ENCODE data around the gene RABEPK. TPM values are rescaled to one million over a fixed set of nuclear protein-coding genes. Genes with fewer than 3 reads are reported as not detected.
A peak's percentile ranks its signal among the peaks of the same experiment; 100 is the strongest.
"Not testable (repeated sequence)": the region's sequence is repeated elsewhere in the genome, so short reads cannot be mapped to it uniquely, and the experiment has no call there.

Gene RABEPK, protein sequence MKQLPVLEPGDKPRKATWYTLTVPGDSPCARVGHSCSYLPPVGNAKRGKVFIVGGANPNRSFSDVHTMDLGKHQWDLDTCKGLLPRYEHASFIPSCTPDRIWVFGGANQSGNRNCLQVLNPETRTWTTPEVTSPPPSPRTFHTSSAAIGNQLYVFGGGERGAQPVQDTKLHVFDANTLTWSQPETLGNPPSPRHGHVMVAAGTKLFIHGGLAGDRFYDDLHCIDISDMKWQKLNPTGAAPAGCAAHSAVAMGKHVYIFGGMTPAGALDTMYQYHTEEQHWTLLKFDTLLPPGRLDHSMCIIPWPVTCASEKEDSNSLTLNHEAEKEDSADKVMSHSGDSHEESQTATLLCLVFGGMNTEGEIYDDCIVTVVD
- 10 to 100 TPM; 20.5 to 23.0 (median 21.8) TPM for polyA plus RNA-seq (ENCODE audit: insufficient read length in 4 of 4)

DNA sequence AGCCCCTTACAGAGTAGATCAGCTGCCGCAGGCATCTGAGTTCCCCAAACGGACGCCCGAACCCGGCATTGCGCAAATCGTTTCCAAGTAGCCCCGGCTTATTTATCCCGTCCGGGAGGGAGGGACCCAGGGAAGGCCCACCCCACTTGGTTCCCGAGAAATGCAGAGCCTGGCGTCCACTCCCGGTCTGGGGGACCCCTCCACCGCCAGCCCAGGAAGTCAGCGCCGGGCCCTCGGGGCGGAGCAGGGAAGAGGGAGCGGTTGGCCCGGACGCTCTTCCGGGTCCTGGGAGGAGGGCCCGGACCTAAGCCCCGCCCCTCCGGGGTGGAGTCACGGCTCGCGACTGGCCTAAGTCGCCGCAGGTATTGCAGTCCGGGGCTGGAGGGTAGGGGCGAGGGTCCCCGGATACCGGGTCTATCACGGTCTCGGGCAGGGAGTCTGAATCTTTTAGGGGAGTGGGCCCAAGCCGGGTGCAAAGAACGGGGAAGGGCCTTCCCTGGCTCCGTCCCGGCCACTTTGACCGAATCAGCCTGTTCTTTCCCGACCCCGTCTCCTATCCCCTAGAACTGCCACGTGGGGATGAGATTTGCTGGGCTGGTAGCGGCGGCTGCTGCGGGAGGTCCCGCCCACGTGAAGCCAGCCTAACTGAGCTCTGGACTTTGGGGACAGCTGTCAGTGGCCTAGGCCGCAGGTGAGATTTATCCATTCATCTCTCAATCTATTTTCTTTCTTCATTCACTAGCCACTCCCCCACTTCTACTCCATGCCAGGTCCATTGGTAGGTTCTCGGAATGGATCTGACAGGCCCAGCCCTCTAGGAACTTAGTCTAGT is at the start of gene RABEPK:
RABEPK (plus strand) TSS at position 327 of the 832 bp plus-strand sequence. CDS start 2,472 bp downstream, outside the sequence.
- peak; percentile 81 to 91 (median 86) for DNase-seq (ENCODE audit: low read depth in 4 of 4, low spot score in 2 of 4)

DNA sequence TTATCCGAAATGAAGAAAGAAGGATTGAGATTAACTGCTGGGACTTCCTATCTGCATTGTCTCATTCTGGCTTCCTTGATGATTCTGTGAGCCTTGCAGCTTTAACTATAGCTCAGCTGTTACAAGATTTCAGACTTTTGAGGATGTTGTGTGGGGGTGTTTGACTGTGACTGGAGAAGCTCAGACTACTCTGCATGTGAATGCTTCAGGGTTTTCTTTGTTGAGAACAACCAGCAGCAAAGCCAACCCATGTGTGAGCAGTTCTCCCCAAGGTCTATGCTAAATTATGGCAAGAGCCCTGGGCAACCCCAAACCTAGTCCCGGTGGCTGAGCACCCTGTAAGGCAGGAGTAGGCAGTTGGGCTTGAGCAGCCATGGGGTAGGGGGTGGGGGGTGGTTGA is 48.6 kb upstream of the RABEPK start:
- DNase-seq (ENCODE audit: low read depth in 4 of 4, low spot score in 2 of 4), result no peak

DNA sequence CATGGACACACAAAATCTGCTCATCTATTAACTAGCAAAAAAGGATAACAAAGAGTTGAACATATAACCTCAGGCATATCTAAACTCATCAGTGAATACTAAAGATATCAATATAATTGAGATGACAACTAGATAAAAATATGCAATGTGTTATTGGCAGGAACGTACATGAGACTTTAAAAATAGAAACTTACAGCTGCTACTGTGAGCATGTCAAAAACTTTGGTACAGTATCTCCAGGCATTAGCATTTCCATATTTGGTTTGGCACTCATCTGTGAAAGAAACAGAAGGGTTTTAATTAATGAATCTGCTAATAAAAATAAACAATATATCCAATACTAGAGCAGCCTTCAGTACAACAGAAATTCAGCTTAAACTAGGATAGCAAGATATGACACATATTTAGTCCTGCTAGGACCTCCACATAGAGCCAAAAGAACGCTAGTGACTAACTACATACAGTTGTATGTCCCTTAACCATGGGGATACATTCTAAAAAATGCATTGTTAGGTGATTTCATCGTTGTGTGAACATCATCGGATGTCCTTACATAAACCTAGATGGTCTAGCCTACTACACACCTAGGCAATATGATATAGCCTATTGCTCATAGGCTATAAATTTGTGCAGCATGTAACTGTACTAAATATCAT is 46.5 kb upstream of the RABEPK start:
- DNase-seq (ENCODE audit: low read depth in 4 of 4, low spot score in 2 of 4), result no peak

DNA sequence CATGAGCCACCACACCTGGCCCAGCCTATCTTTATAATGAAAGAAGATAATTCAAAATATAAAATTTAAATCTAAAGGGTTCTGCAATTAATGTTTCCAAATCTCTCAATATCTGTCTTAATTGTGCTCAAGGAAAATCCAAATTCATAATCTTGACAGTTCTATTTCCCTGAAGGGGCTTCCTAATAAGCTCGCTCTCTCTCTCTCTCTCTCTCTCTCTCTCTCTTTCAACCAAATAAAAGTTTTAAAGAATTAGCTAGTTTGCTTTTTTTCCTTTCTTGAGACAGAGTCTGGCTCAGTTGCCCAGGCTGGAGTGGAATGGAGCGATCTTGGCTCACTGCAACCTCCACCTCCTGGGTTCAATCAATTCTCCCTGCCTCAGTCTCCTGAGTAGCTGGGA is 43.8 kb upstream of the RABEPK start:
- no peak for DNase-seq (ENCODE audit: low read depth in 4 of 4, low spot score in 2 of 4)

DNA sequence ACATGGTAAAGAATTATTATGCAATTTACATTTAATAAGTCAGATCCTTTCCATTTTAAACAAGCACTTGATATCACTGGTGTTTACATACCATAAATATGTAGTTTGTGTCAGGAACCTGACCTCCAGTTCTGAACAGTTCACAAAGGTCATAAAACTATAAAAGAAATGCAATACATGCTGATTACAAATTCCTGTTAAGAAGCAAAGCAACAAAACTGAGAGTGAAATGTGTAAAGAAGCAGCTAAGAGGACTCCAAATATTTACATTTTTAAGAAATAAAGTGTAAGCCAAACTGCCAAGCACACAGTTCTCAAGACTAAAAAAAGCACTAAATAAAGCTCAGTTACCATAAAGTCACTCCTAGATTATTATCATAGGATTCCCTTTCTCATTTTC is 39.6 kb upstream of the RABEPK start:
- no peak for DNase-seq (ENCODE audit: low read depth in 4 of 4, low spot score in 2 of 4)

DNA sequence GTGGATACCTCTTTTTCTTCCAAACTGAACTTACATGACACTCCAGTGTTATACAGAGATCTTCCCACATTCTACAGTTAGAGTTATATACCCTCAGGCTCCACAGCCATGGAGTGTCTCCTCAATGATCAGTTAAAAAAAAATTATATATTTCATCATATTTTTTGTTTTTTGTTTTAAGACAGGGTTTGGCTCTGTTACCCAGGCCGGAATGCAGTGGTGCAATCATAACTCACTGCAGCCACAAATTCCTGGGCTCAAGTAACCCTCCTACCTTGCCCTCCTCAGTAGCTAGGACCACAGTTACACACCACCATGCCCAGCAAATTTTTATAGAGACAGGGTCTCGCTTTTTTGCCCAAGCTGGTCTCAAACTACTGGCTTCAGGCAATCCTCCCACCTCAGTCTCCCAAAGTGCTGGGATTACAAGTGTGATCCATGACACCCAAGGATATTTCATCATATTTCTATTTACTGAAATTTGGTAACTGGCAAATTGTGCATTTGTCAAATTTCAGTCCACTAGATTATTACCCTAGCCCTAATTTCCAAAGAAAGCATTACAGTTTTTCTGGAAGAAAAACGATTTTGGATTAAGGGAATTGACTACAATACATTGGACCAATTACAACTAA is 38.9 kb upstream of the RABEPK start:
- no peak for DNase-seq (ENCODE audit: low read depth in 4 of 4, low spot score in 2 of 4)

DNA sequence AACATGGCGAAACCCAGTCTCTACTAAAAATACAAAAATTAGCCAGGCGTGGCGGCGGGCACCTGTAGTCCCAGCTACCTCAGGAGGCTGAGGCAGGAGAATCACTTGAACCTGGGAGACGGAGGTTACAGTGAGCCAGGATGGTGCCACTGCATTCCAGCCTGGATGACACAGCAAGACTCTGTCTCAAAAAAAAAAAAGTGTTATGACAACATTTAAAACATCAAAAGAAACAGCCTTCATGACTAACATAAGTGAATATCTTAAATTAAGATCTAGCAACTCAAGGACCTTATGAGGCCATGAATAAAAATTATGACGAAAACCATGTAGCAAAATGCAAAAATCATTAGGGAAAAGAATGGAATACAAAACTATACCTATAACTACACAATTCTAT is 37.5 kb upstream of the RABEPK start:
- not testable (repeated sequence) for DNase-seq (ENCODE audit: low read depth in 4 of 4, low spot score in 2 of 4)

DNA sequence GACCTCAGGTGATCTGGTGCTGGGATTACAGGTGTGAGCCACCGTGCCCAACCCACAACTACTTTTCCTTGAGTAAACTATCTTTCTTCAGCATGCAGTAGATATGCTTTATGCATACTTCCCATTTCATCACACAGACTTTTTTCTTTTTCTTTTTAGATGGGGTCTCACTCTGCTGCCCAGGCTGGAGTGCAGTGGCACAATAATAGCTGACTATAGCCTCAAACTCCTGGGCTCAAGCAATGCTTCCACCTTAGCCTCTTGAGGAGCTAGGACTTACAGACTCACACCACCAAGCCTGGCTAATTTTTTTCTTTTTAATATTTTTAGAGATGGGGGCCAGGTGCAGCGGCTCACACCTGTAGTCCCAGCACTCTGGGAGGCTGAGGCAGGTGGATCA is 33.6 kb upstream of the RABEPK start:
- DNase-seq (ENCODE audit: low read depth in 4 of 4, low spot score in 2 of 4), result no peak

DNA sequence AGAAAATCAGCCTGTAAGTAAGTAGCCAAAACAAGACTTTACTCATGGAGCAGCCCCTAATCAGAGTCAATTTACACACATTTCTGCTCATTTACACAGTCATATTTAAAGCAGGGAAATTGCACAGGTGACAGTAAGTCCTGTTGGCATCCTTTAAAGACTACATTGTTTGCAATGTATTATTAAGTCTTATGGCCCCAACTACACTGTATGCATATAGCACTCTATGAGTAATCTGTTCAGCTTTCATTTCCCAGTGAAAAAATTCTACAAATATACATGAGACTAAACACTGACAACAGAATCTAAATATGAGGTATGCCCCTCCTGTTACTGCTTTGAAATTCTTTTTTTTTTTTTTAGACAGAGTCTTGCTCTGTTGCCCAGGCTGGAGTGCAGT is 30.4 kb upstream of the RABEPK start:
- DNase-seq (ENCODE audit: low read depth in 4 of 4, low spot score in 2 of 4), result no peak

DNA sequence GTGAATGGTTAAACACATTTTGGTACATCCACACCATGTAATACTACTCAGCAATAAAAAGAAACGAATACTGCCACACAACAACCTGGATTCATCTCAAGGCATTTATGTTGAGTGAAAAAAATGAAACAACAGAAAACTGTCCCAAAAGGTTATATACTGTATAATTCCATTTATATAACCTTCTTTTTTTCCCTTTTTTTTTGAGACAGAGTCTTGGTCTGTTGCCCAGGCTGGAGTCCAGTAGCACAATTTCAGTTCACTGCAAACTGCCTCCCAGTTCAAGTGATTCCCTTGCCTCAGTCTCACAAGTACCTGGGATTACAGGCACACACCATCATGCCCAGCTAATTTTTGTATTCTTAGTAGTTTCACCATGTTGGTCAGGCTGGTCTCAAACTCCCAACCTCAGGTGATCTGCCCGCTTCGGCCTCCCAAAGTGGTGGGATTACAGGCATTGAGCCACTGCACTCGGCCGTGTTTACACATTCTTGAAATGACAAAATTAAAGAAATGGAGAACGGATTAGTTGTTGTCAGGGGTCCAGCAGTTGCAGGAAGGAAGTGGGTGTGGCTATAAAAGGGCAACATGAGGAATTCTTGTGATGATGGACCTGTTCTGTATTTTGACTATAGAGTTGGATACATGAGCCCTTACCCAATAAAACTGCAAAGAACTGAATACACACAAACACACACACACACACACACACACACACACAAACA is 28.1 kb upstream of the RABEPK start:
- no peak for DNase-seq (ENCODE audit: low read depth in 4 of 4, low spot score in 2 of 4)

DNA sequence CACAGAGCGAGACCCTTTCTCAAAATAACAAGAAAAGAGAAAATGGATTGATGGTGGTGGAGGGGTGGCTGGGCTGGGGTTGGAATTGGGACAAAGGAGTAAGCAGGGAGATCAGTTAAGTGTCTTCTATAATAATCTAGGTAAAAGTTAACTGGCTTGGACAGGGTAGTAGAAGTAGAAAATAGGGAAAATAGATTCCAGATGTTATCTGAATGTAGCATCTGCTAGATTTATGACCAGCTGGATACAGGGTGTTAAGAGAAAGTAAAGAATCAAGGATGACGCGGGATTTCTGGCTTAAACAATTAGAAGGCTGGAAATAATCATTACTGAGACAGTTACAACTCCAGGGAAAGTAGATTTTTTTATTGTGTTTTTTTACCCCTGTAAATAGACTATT is 23.7 kb upstream of the RABEPK start:
- DNase-seq (ENCODE audit: low read depth in 4 of 4, low spot score in 2 of 4), result no peak

DNA sequence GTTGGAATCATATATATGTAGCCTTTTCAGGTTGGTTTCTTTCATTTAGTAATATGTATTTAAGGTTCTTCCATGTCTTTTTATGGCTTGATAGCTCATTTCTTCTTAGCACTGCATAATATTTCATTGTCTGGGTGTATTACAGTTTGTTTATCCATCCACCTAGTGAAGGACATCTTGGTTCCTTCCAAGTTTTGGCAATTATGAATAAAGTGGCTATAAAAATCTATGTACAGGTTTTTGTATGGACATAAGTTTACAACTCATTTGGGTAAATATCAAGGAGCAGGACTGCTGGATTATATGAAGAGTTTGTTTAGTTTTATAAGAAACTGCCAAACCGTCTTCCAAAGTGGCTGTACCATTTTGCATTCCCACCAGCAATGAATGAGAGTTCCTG is 22.5 kb upstream of the RABEPK start:
- no peak for DNase-seq (ENCODE audit: low read depth in 4 of 4, low spot score in 2 of 4)

DNA sequence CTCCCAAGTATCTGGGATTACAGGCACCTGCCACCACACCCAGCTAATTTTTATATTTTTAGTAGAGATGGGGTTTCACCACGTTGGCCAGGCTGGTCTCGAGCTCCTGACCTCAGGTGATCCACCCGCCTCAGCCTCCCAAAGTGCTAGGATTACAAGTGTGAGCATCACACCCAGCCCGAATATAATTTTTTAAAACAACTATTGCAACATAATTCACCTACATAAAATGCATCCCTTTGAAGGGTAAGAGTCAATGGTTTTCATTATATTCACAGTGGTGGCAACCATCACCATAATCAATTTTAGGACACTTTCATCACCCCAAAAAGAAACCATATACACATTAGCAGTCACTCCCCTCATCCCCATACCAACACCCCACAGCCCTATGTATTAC is 20.6 kb upstream of the RABEPK start:
- DNase-seq (ENCODE audit: low read depth in 4 of 4, low spot score in 2 of 4), result not testable (repeated sequence)

DNA sequence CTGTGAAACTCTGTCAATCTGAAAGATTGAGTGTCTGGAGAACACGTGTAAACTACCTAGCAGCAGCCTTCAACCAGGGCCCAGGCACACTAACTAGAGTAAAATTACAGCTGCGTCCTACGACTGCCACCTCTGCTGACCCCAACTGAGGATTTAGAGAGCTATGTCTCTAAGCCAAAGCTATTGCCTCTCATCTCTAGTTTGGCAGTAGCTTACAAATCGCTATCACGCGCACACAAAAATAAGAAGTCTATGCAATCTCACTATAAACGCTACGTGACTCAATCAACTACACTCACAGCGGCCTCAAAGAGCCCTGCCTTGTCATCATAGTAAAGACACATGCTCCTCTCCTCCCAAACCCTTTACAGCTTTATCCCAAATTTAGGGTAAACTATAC is 19.5 kb upstream of the RABEPK start:
- no peak for DNase-seq (ENCODE audit: low read depth in 4 of 4, low spot score in 2 of 4)

DNA sequence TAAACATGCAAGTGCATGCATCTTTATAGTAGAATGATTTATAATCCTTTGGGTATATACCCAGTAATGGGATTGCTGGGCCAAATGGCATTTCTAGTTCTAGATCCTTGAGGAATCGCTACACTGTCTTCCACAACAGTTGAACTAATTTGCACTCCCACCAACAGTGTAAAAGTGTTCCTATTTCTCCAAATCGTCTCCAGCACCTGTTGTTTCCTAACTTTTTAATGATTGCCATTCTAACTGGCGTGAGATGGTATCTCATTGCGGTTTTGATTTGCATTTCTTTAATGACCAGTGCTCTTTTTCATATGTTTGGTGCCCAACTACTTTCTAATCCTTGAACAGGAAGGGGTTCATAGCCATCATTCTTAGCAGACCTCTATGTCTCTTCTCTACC is 18.6 kb upstream of the RABEPK start:
- DNase-seq (ENCODE audit: low read depth in 4 of 4, low spot score in 2 of 4), result not testable (repeated sequence)

DNA sequence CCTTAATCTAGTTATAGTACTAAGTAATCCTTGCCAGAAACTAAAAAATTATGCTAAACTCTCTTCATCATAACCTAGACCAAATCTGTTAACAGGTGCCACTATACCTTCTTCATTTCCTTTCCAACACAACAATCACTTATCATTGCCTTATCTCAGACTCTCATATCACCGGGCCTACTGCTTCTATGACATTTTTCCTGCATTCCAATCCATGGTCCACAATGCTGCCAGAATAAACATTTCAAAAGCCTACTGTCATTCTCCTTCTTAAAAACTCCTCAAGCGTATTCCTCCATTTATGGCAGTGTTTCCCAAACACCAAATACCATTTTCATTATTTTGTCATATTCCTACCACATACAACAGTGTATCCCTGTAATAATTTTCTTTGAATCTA is 17.3 kb upstream of the RABEPK start:
- DNase-seq (ENCODE audit: low read depth in 4 of 4, low spot score in 2 of 4), result no peak

DNA sequence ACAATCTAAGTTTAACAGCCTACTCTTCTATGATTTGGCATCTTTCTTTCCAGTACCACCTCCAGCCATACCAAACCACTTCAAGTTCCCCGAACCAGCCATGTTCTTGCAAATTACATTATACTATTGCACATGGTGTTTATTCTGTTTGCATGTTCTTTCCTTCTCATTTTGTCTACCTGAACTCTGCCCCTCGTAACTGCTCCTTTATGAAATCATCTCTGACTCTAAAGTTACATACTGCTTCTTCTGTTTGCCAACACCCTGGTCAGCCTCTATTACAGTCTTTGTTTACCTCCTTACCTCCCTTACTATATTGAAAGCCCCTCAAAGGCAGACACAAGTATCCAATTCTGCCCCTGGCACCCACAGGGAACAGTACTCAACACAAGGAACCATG is 16.8 kb upstream of the RABEPK start:
- no peak for DNase-seq (ENCODE audit: low read depth in 4 of 4, low spot score in 2 of 4)

DNA sequence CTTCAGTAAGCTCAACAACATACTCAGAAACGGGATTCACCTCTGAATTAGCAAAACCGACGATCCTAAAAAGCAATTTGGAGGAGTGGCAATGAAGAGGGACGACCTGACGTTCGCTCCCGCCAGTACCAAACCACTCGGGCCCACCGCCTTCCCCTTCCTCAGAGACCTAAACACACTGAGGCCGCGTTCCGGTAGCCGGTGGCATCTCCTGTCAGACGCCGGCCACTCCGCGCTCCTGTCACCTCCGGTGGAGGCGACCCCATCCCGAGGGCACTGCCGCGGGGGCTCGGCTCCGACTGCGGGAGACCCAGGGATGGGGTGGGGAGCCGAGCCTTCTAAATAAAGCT is 11.4 kb upstream of the RABEPK start:
- no peak for DNase-seq (ENCODE audit: low read depth in 4 of 4, low spot score in 2 of 4)

DNA sequence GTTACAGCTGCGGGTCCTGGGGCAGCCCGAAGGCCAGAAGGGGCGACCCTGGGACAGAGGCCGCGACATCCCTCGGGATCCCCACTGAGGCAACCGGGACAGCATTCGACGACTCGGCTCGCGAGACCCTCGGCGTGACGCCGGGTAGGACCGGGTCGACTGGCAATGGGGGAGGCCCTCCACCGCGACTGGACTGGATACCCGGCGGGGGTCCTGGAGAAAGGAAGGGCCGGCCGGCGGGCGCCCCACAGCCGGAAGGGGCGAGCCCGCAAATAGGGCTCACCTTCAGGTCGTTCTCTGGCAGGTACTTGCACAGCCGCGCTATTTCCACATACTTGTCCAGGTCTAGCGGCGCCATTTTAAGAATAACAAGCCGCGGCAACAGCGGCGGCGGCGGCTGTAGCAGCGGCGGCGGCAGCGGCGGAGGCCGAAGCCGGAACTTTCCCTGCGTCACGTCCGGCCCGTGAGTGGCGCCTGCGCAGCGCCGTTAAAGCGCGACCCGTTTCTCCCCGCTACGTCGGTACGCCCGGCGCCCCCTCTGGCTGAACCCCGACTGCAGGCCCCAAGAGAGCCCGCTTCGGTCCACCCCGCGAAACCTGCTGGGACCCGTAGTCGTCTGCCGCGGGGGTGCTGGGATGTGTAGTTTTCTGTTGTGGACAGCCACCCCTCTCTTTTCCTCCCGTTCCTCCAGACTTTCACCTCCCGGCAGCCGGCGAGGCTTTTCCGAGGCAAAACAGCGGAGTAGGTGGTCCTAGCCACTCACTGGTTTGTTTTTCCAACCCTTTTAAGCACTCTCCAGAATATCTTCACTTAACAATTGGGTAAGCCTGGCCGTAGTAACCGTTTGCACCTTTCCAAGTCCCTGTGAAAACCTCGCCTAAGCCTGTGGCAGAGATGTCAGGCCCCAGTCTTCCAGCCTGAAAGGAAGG is 10.7 kb upstream of the RABEPK start, which contains the start of gene PPP6C:
PPP6C (minus strand) TSS at position 443 of the 929 bp plus-strand sequence; CDS start at position 358, 85 bp downstream.
- peak; percentile 75 to 92 (median 89) for DNase-seq (ENCODE audit: low read depth in 4 of 4, low spot score in 2 of 4)
